A673 (cell line): ENCODE data around the gene HOXC5.

ENCODE experiments used
- EZH2 ChIP-seq: fragments of 200-600 bp; sonication (generic); IDR thresholded peaks from 2 replicates; pipeline ENCODE4 v1.6.1; 2017; ENCODE audit warnings: borderline replicate concordance, low read depth, mild to moderate bottlenecking, mixed read lengths, antibody characterized with exemption, low read length; ENCODE audit not compliant: poor library complexity, severe bottlenecking
- TF ChIP-seq, protein P1 (sequence below): fragments of 300-800, 200-600 bp; sonication (generic); conservative IDR thresholded peaks from 2 replicates; pipeline ENCODE4 v1.5.1; 2017; ENCODE audit warnings: low read depth, mild to moderate bottlenecking, antibody characterized with exemption, low read length, moderate library complexity, mixed read lengths

- TF ChIP-seq, protein P1, sequence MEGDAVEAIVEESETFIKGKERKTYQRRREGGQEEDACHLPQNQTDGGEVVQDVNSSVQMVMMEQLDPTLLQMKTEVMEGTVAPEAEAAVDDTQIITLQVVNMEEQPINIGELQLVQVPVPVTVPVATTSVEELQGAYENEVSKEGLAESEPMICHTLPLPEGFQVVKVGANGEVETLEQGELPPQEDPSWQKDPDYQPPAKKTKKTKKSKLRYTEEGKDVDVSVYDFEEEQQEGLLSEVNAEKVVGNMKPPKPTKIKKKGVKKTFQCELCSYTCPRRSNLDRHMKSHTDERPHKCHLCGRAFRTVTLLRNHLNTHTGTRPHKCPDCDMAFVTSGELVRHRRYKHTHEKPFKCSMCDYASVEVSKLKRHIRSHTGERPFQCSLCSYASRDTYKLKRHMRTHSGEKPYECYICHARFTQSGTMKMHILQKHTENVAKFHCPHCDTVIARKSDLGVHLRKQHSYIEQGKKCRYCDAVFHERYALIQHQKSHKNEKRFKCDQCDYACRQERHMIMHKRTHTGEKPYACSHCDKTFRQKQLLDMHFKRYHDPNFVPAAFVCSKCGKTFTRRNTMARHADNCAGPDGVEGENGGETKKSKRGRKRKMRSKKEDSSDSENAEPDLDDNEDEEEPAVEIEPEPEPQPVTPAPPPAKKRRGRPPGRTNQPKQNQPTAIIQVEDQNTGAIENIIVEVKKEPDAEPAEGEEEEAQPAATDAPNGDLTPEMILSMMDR, result no peak
- no peak for TF ChIP-seq EZH2
Observed at GRCh38 chr12:54053003-54053750, 20.3 kb downstream of the HOXC5 start.
